ENCODE measurements around the gene MRPL32. TPM values are rescaled to one million over a fixed set of nuclear protein-coding genes. Genes with fewer than 3 reads are reported as not detected.

The MRPL32 gene
- total RNA-seq, 1 experiment from 2014 or later: 52.8 TPM

DNA sequence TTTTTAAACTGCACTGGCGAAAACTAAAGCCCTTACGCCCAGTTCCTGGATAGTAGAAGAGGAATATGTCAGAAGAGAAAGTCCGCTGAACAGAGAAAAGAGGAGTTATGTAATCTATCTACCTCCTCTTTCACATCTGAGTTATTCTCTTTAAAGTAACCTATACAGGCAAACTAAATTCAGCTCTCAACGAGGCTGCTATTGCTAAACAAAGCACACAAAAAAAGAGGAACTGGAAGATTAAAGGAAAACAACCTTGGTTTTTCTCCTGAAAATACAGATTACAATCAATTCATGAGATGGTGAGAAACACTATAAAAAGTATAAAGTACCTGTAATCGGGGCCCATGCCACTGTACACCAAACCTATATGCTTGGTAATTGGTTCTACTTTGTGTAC is 6.0 kb upstream of the MRPL32 start:
- Histone ChIP-seq H3K27me3 (ENCODE audit: control insufficient read depth, insufficient read depth, low read length) (no peaks in the 10 kb centered on the region), H3K9me3 (ENCODE audit: control insufficient read depth, insufficient read depth, low read depth, low read length) (no peaks in the 10 kb centered on the region), H3K36me3 (ENCODE audit: control insufficient read depth, insufficient read depth, low read length) (peaks cover 43% of the 10 kb centered on the region), H3K4me3 (ENCODE audit: low read depth in 2 of 2, low read length in 2 of 2) (no peak overlapping the region), H3K27ac (ENCODE audit: low read length) (no peak overlapping the region), H3K4me1 (ENCODE audit: control insufficient read depth, insufficient read depth, low read length) (peaks cover 21% of the 10 kb centered on the region)
- in situ Hi-C loops (cut with HindIII; ENCODE audit: low pct_unique_long_range_greater_than_20kb, low sequenced_read_pairs) (no loop called here), intact Hi-C loops (cut with micrococcal nuclease; ENCODE audit: unreplicated experiment) (no loop called here)
- no peak for TF ChIP-seq POLR2AphosphoS5 (IDR thresholded peaks at IDR 0.05; ENCODE audit: low read depth, low read length)
- no peak for TF ChIP-seq TCF7L2 (IDR thresholded peaks at IDR 0.05; ENCODE audit: low read depth, low read length)
- no peak for TF ChIP-seq SIN3A (IDR thresholded peaks at IDR 0.05; ENCODE audit: borderline replicate concordance, insufficient read depth, low read depth, low read length)
- TF ChIP-seq, protein P1, sequence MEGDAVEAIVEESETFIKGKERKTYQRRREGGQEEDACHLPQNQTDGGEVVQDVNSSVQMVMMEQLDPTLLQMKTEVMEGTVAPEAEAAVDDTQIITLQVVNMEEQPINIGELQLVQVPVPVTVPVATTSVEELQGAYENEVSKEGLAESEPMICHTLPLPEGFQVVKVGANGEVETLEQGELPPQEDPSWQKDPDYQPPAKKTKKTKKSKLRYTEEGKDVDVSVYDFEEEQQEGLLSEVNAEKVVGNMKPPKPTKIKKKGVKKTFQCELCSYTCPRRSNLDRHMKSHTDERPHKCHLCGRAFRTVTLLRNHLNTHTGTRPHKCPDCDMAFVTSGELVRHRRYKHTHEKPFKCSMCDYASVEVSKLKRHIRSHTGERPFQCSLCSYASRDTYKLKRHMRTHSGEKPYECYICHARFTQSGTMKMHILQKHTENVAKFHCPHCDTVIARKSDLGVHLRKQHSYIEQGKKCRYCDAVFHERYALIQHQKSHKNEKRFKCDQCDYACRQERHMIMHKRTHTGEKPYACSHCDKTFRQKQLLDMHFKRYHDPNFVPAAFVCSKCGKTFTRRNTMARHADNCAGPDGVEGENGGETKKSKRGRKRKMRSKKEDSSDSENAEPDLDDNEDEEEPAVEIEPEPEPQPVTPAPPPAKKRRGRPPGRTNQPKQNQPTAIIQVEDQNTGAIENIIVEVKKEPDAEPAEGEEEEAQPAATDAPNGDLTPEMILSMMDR (IDR thresholded peaks at IDR 0.05): no peak
- no peak for TF ChIP-seq REST (IDR thresholded peaks at IDR 0.05; ENCODE audit: insufficient read depth in 1 of 2, low read depth in 2 of 2, low read length in 1 of 2)
- ATAC-seq (no peak), DNase-seq (ENCODE audit: low read depth, low spot score) (no peak)
- BruUV-seq (replicated peaks): no TSS peak
- CTCF ChIA-PET: no interaction called here
- POLR2A ChIA-PET: no interaction called here

- POLR2A ChIA-PET: no interaction called here
- Histone ChIP-seq H3K36me3 (ENCODE audit: control insufficient read depth, insufficient read depth, low read length) (peaks cover 24% of the 10 kb centered on the region), H3K4me3 (ENCODE audit: low read depth in 2 of 2, low read length in 2 of 2) (no peak overlapping the region), H3K9me3 (ENCODE audit: control insufficient read depth, insufficient read depth, low read depth, low read length) (no peaks in the 10 kb centered on the region), H3K4me1 (ENCODE audit: control insufficient read depth, insufficient read depth, low read length) (peaks cover 26% of the 10 kb centered on the region), H3K27me3 (ENCODE audit: control insufficient read depth, insufficient read depth, low read length) (no peaks in the 10 kb centered on the region), H3K27ac (ENCODE audit: low read length) (no peak overlapping the region)
- no peak for ATAC-seq
- in situ Hi-C loops (cut with HindIII; ENCODE audit: low pct_unique_long_range_greater_than_20kb, low sequenced_read_pairs) (no loop called here), intact Hi-C loops (cut with micrococcal nuclease; ENCODE audit: unreplicated experiment) (no loop called here)
- no peak for TF ChIP-seq SIN3A (IDR thresholded peaks at IDR 0.05; ENCODE audit: borderline replicate concordance, insufficient read depth, low read depth, low read length)
- no TSS peak for BruUV-seq (replicated peaks)
- CTCF ChIA-PET: interaction anchor here (0.7 to 0.9 kb wide), 2 partner anchors 12 to 70 kb away, joined by 3 to 4 read pairs; no protein-coding TSS in a partner anchor
- no peak for DNase-seq (ENCODE audit: low read depth, low spot score)
Observed at GRCh38 chr7:42928754-42929153, 3.4 kb upstream of the MRPL32 start.

GRCh38 chr7:42929449-42929848 is 2.7 kb upstream of the MRPL32 start:
- TF ChIP-seq, protein P1 (IDR thresholded peaks at IDR 0.05): no peak
- TF ChIP-seq REST (IDR thresholded peaks at IDR 0.05; ENCODE audit: insufficient read depth in 1 of 2, low read depth in 2 of 2, low read length in 1 of 2) (no peak), POLR2AphosphoS5 (IDR thresholded peaks at IDR 0.05; ENCODE audit: low read depth, low read length) (no peak), SIN3A (IDR thresholded peaks at IDR 0.05; ENCODE audit: borderline replicate concordance, insufficient read depth, low read depth, low read length) (no peak), TCF7L2 (IDR thresholded peaks at IDR 0.05; ENCODE audit: low read depth, low read length) (no peak)
- Histone ChIP-seq H3K9me3 (ENCODE audit: control insufficient read depth, insufficient read depth, low read depth, low read length) (no peaks in the 10 kb centered on the region), H3K27ac (ENCODE audit: low read length) (no peak overlapping the region), H3K4me3 (ENCODE audit: low read depth in 2 of 2, low read length in 2 of 2) (no peak overlapping the region), H3K36me3 (ENCODE audit: control insufficient read depth, insufficient read depth, low read length) (peaks cover 26% of the 10 kb centered on the region), H3K4me1 (ENCODE audit: control insufficient read depth, insufficient read depth, low read length) (peaks cover 27% of the 10 kb centered on the region), H3K27me3 (ENCODE audit: control insufficient read depth, insufficient read depth, low read length) (no peaks in the 10 kb centered on the region)
- no TSS peak for BruUV-seq (replicated peaks)
- in situ Hi-C loops (cut with HindIII; ENCODE audit: low pct_unique_long_range_greater_than_20kb, low sequenced_read_pairs): no loop called here
- POLR2A ChIA-PET: interaction anchor here (0.6 kb wide), 2 partner anchors 329 to 800 kb away, joined by 5 to 9 read pairs; partner anchors contain the start of gene COA1
- intact Hi-C loops (cut with micrococcal nuclease; ENCODE audit: unreplicated experiment): no loop called here
- DNase-seq (ENCODE audit: low read depth, low spot score): no peak
- ATAC-seq: no peak
- CTCF ChIA-PET: interaction anchor here (0.7 to 1.0 kb wide), 3 partner anchors 11 to 332 kb away, joined by 3 to 4 read pairs (median 3); no protein-coding TSS in a partner anchor
